SK-N-SH (cell line): ENCODE data around the gene ZBTB38. TPM values are rescaled to one million over a fixed set of nuclear protein-coding genes. Genes with fewer than 3 reads are reported as not detected.

Source experiments
- CTCF ChIA-PET: fragments of 300-600, 350-600 bp; formaldehyde crosslinking; extraction: SDS; loops from one replicate; lab custom pipeline; 2021; lab: Yijun Ruan, JAX
- POLR2A ChIA-PET: fragments of 350-600 bp; sonication (Branson Sonifier 250); formaldehyde crosslinking; extraction: SDS; loops from one replicate; lab custom pipeline; 2020; ENCODE audit warnings: antibody characterized with exemption, inconsistent platforms; lab: Yijun Ruan, JAX
- DNase-seq: peaks from one replicate; pipeline ENCODE4 v3.0.0; 2012
- H2AFZ ChIP-seq: fragments of 200-600 bp; sonication (generic); 2 replicates; pipeline ENCODE4 v1.8.1; 2016; ENCODE audit warnings: antibody characterized with exemption, mild to moderate bottlenecking, low read depth
- H3F3A ChIP-seq: fragments of 200-600 bp; sonication (generic); replicated peaks from 2 replicates; pipeline ENCODE3; 2016; ENCODE audit warnings: antibody characterized with exemption, mild to moderate bottlenecking; ENCODE audit not compliant: insufficient read depth
- H3K27ac ChIP-seq, 2 experiments: fragments of 200-500 bp in 1 of 2; fragments of 200-600 bp in 1 of 2; sonication (Bioruptor generic) in 1 of 2; sonication (generic), shearing (Covaris generic) in 1 of 2; 2 replicates each; pipeline versions ENCODE4 v1.5.1 to v1.6.1; 2014 to 2016; ENCODE audit warnings: low read depth in 2 of 2, inconsistent platforms in 1 of 2, low read length in 1 of 2, mild to moderate bottlenecking in 1 of 2, mixed read lengths in 1 of 2
- H3K27me3 ChIP-seq: fragments of 200-600 bp; sonication (generic), shearing (Covaris generic); 2 replicates; pipeline ENCODE4 v1.6.1; 2016; ENCODE audit warnings: mixed run types; ENCODE audit not compliant: insufficient read depth
- H3K36me3 ChIP-seq, 2 experiments: fragments of 200-500 bp in 1 of 2; fragments of 200-600 bp in 1 of 2; sonication (Bioruptor generic) in 1 of 2; sonication (generic) in 1 of 2; replicated peaks in 1 of 2; 2 replicates each; pipeline versions ENCODE3 to v1.5.1; 2014 to 2016; ENCODE audit warnings: low read length in 1 of 2, mild to moderate bottlenecking in 1 of 2; ENCODE audit not compliant: insufficient read depth in 2 of 2, control insufficient read depth in 1 of 2
- H3K4me1 ChIP-seq, 2 experiments: fragments of 200-500 bp in 1 of 2; fragments of 200-600 bp in 1 of 2; sonication (Bioruptor generic) in 1 of 2; sonication (generic), shearing (Covaris generic) in 1 of 2; 2 replicates each; pipeline versions ENCODE4 v1.5.1 to v1.6.1; 2014 to 2016; ENCODE audit warnings: low read depth in 1 of 2, low read length in 1 of 2, mixed run types in 1 of 2; ENCODE audit not compliant: insufficient read depth in 2 of 2, control insufficient read depth in 1 of 2
- H3K4me2 ChIP-seq: fragments of 200-600 bp; sonication (generic), shearing (Covaris generic); 2 replicates; pipeline ENCODE4 v1.6.1; 2017; ENCODE audit warnings: mixed run types
- H3K4me3 ChIP-seq, 2 experiments: fragments of 200-500 bp in 1 of 2; fragments of 200-600 bp in 1 of 2; sonication (Bioruptor generic) in 1 of 2; sonication (generic), shearing (Covaris generic) in 1 of 2; 2 replicates each; pipeline versions ENCODE4 v1.5.1 to v1.8.1; 2014 to 2016; ENCODE audit warnings: low read depth in 2 of 2, inconsistent platforms in 1 of 2, low read length in 1 of 2, mild to moderate bottlenecking in 1 of 2, mixed read lengths in 1 of 2, moderate library complexity in 1 of 2
- H3K79me2 ChIP-seq: fragments of 200-600 bp; sonication (generic); 2 replicates; pipeline ENCODE4 v1.8.1; 2017; ENCODE audit warnings: mild to moderate bottlenecking; ENCODE audit not compliant: insufficient read depth
- H3K9ac ChIP-seq: fragments of 200-600 bp; sonication (generic); 2 replicates; pipeline ENCODE4 v1.6.1; 2017; ENCODE audit warnings: mixed run types
- H3K9me2 ChIP-seq: fragments of 200-600 bp; sonication (generic); 2 replicates; pipeline ENCODE4 v1.6.1; 2017; ENCODE audit warnings: mixed run types
- H3K9me3 ChIP-seq: fragments of 200-600 bp; sonication (generic); 2 replicates; pipeline ENCODE4 v1.6.1; 2017; ENCODE audit warnings: mixed run types, mild to moderate bottlenecking, moderate library complexity
- H4K20me1 ChIP-seq: fragments of 200-600 bp; sonication (generic); 2 replicates; pipeline ENCODE4 v1.6.1; 2017; ENCODE audit warnings: mild to moderate bottlenecking, mixed run types; ENCODE audit not compliant: insufficient read depth
- CHD2 ChIP-seq: fragments of 150-350 bp; IDR thresholded peaks from 2 replicates; pipeline ENCODE4 v1.6.1; 2018; ENCODE audit warnings: low read length; ENCODE audit not compliant: partially characterized antibody
- CTCF ChIP-seq: fragments of 200-600 bp; sonication (generic); IDR thresholded peaks from 2 replicates; pipeline ENCODE4 v1.6.1; 2017; ENCODE audit warnings: antibody characterized with exemption, mild to moderate bottlenecking, moderate library complexity
- EP300 ChIP-seq, 2 experiments: IDR thresholded peaks; 2 replicates each; pipeline versions ENCODE4 v1.4.0 to v1.6.1; 2012; ENCODE audit warnings: borderline replicate concordance in 1 of 2, low read depth in 1 of 2, low read length in 1 of 2
- EZH2phosphoT487 ChIP-seq: fragments of 200-600 bp; sonication (generic); IDR thresholded peaks from 2 replicates; pipeline ENCODE4 v1.6.1; 2017; ENCODE audit warnings: low read depth, mixed run types, mild to moderate bottlenecking, antibody characterized with exemption, moderate library complexity, borderline replicate concordance
- FOSL2 ChIP-seq: IDR thresholded peaks from 2 replicates; pipeline ENCODE4 v1.4.0; 2012; ENCODE audit warnings: low read depth, mild to moderate bottlenecking, moderate library complexity, borderline replicate concordance
- GABPA ChIP-seq: IDR thresholded peaks from 2 replicates; pipeline ENCODE4 v1.4.0; 2012; ENCODE audit warnings: low read depth, mild to moderate bottlenecking
- GATA2 ChIP-seq: sonication (generic); formaldehyde crosslinking; IDR thresholded peaks from 2 replicates; pipeline ENCODE4 v1.5.0; 2020; ENCODE audit warnings: mild to moderate bottlenecking, missing genetic modification reagents
- NFIC ChIP-seq: IDR thresholded peaks from 2 replicates; pipeline ENCODE4 v1.4.0; 2012; ENCODE audit warnings: borderline replicate concordance
- PBX3 ChIP-seq: IDR thresholded peaks from 2 replicates; pipeline ENCODE4; 2012
- POLR2AphosphoS5 ChIP-seq: IDR thresholded peaks from 2 replicates; pipeline ENCODE4 v1.6.1; 2012; ENCODE audit warnings: low read depth, low read length
- RCOR1 ChIP-seq: fragments of 150-350 bp; IDR thresholded peaks from 2 replicates; pipeline ENCODE4 v1.6.1; 2017; ENCODE audit warnings: antibody characterized with exemption, low read length
- RXRA ChIP-seq: IDR thresholded peaks from 2 replicates; pipeline ENCODE4 v1.4.0; 2012; ENCODE audit warnings: low read depth, mild to moderate bottlenecking, borderline replicate concordance
- TCF12 ChIP-seq: IDR thresholded peaks from 2 replicates; pipeline ENCODE4 v1.4.0; 2012
- TEAD4 ChIP-seq: IDR thresholded peaks from 2 replicates; pipeline ENCODE4 v1.4.0; 2012; ENCODE audit warnings: mild to moderate bottlenecking, borderline replicate concordance; ENCODE audit not compliant: insufficient read depth
- USF2 ChIP-seq: fragments of 150-350 bp; IDR thresholded peaks from 2 replicates; pipeline ENCODE4 v1.6.1; 2017; ENCODE audit warnings: antibody characterized with exemption, low read length, low read depth, borderline replicate concordance
- WGBS: methylation state at CpG from one replicate; pipeline ENCODE4 v1.1.6; 2017; ENCODE audit warnings: low lambda C conversion rate; 5-methylcytosine and 5-hydroxymethylcytosine counted together
- polyA plus RNA-seq, 3 experiments: library from polyadenylated mRNA; depleted of rRNA; stranded (reverse); fragments of >200 nt; gene quantifications; 2 replicates each; pipeline ENCODE4 v1.2.3, GENCODE V29; 2012

Gene ZBTB38
- polyA plus RNA-seq, 1 of the 3 experiments (the other 2 are of a cell fraction): 10.1 TPM

GRCh38 chr3:141330718-141331376 is 37.5 kb upstream of the ZBTB38 start:
- TF ChIP-seq GATA2 (CRISPR knock-in tag) (no peak), NFIC (no peak), EP300 (IDR thresholded peaks at IDR 0.05; ENCODE audit: borderline replicate concordance in 1 of 2, low read depth in 1 of 2, low read length in 1 of 2) (no peak), EZH2phosphoT487 (no peak), GABPA (no peak), CTCF (no peak), PBX3 (no peak), TEAD4 (no peak), RCOR1 (no peak)
- Histone ChIP-seq H3K4me3 (no peak overlapping the region), H3K36me3 (no peaks in the 10 kb centered on the region), H4K20me1 (no peaks in the 10 kb centered on the region), H3K27ac (peak overlapping the region in 1 of 2 experiments; percentile 87; a peak in 2 of 4 replicates), H3K27me3 (no peaks in the 10 kb centered on the region), H3K9ac (peak overlapping the region; percentile 4; the same call in 1 of the 2 replicates), H3K9me2 (no peaks in the 10 kb centered on the region), H3K4me1 (peaks cover 9 to 18% of the 10 kb centered on the region in 2 experiments; a peak in 3 of 4 replicates), H3K79me2 (no peaks in the 10 kb centered on the region), H3K4me2 (peak overlapping the region; percentile 62), H3F3A (peaks cover 19% of the 10 kb centered on the region), H2AFZ (no peak overlapping the region), H3K9me3 (no peaks in the 10 kb centered on the region)
- DNase-seq: no peak
- ChIA-PET POLR2A (no interaction called here), CTCF (no interaction called here)
- 87% methylated on average over 3 of the region's 3 CpGs for WGBS

GRCh38 chr3:141331377-141332318 is 36.7 kb upstream of the ZBTB38 start:
- CTCF ChIA-PET: interaction anchor here (1.0 to 1.4 kb wide), 3 partner anchors 20 to 146 kb away, joined by 3 to 6 read pairs (median 4); no protein-coding TSS in a partner anchor
- no peak overlapping the region for H2AFZ ChIP-seq
- no peaks in the 10 kb centered on the region for H3K79me2 ChIP-seq
- 22% methylated on average over 9 of the region's 9 CpGs for WGBS
- no peaks in the 10 kb centered on the region for H3K36me3 ChIP-seq
- H3K4me2 ChIP-seq: peak overlapping the region; percentile 62
- no peak for DNase-seq
- POLR2A ChIA-PET: no interaction called here
- H4K20me1 ChIP-seq: no peaks in the 10 kb centered on the region
- no peaks in the 10 kb centered on the region for H3K9me3 ChIP-seq
- H3K27ac ChIP-seq: peak overlapping the region in 1 of 2 experiments; percentile 87; a peak in 2 of 4 replicates
- H3K27me3 ChIP-seq: no peaks in the 10 kb centered on the region
- no peaks in the 10 kb centered on the region for H3K9me2 ChIP-seq
- peaks cover 19% of the 10 kb centered on the region for H3F3A ChIP-seq
- H3K9ac ChIP-seq: peak overlapping the region; percentile 4; the same call in 1 of the 2 replicates
- no peak overlapping the region for H3K4me3 ChIP-seq
- H3K4me1 ChIP-seq: peaks cover 9 to 18% of the 10 kb centered on the region in 2 experiments; a peak in 3 of 4 replicates
- TF ChIP-seq PBX3 (peak; percentile 71), FOSL2 (peak; percentile 94), CHD2 (no peak), TCF12 (peak; percentile 94), POLR2AphosphoS5 (no peak), TEAD4 (peak; percentile 69), CTCF (no peak), EP300 (IDR thresholded peaks at IDR 0.05; ENCODE audit: borderline replicate concordance in 1 of 2, low read depth in 1 of 2, low read length in 1 of 2) (peak in 1 of 2 experiments; percentile 93; a peak in 2 of 4 replicates), USF2 (no peak), GATA2 (CRISPR knock-in tag) (no peak), RXRA (peak; percentile 98)
